ENCODE results near the gene MTMR6. TPM values are rescaled to one million over a fixed set of nuclear protein-coding genes. Genes with fewer than 3 reads are reported as not detected.

Gene MTMR6
- polyA plus RNA-seq, 1 donor (not counting 4 experiments of a cell fraction or from before 2014, with no cell fraction given) = 20.3 TPM

DNA sequence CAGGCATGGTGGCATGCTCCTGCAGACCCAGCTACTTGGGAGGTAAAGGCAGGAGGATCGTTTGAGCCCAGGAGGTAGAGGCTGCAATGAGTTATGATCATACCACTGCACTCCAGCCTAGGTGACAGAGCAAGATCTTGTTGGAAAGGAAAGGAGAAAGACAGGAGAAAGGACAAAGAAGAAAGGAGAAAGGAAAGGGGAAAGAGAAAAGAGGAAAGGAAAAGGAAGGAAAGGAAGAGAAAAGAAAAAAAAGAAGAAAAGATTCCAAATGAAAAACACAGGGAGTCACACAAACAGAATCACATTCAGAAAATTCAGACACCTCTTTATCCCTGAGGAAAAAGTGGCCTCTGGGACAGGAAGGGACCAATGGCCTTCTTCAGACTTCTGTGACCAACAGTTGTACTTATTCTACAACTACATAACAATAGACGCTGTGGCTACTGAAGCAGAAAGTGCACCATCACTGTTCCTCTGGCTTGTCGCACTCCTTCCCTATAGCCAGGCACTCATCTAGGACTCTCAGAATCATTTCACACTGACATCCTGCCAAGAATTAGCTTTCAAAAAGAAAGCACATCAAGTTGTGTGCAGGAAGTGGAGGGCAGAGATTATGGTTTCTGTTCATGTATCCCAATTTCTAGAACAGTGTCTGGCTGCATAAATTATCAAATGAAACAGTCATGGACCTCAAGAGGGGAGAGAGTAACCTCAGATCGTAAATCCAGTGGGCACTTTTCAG, 5.9 kb downstream of the MTMR6 start:
- Histone ChIP-seq H3K27me3 (ENCODE audit: control insufficient read depth, extremely low read depth, insufficient read depth, low read length) (no peaks in the 10 kb centered on the region), H3K4me2 (ENCODE audit: control insufficient read depth, extremely low read depth, insufficient read depth, low read depth, low read length) (no peak overlapping the region), H3K4me1 (ENCODE audit: control insufficient read depth, extremely low read depth, insufficient read depth, low read length) (peaks cover 16% of the 10 kb centered on the region), H3K79me2 (ENCODE audit: control insufficient read depth, insufficient read depth, low read length) (peaks cover 79% of the 10 kb centered on the region), H3K27ac (ENCODE audit: control insufficient read depth, insufficient read depth, low read length) (no peak overlapping the region), H3K9me3 (ENCODE audit: control insufficient read depth, low read depth, low read length) (no peaks in the 10 kb centered on the region), H3K36me3 (ENCODE audit: control insufficient read depth in 2 of 2, extremely low read depth in 1 of 2, insufficient read depth in 2 of 2, low read length in 2 of 2) (peaks cover 0 to 2% of the 10 kb centered on the region in 2 experiments), H3K9me1 (ENCODE audit: control insufficient read depth, extremely low read depth, insufficient read depth, low read length) (no peaks in the 10 kb centered on the region), H3K9ac (ENCODE audit: control insufficient read depth, extremely low read depth, insufficient read depth, low read length) (no peak overlapping the region), H2AFZ (ENCODE audit: control insufficient read depth, low read length) (no peak overlapping the region), H4K20me1 (ENCODE audit: control insufficient read depth, extremely low read depth, insufficient read depth, low read length) (no peaks in the 10 kb centered on the region), H3K4me3 (ENCODE audit: control insufficient read depth in 2 of 3, extremely low read depth in 1 of 3, insufficient read depth in 2 of 3, low read depth in 1 of 3, low read length in 3 of 3) (no peak overlapping the region)
- TF ChIP-seq, protein P1, sequence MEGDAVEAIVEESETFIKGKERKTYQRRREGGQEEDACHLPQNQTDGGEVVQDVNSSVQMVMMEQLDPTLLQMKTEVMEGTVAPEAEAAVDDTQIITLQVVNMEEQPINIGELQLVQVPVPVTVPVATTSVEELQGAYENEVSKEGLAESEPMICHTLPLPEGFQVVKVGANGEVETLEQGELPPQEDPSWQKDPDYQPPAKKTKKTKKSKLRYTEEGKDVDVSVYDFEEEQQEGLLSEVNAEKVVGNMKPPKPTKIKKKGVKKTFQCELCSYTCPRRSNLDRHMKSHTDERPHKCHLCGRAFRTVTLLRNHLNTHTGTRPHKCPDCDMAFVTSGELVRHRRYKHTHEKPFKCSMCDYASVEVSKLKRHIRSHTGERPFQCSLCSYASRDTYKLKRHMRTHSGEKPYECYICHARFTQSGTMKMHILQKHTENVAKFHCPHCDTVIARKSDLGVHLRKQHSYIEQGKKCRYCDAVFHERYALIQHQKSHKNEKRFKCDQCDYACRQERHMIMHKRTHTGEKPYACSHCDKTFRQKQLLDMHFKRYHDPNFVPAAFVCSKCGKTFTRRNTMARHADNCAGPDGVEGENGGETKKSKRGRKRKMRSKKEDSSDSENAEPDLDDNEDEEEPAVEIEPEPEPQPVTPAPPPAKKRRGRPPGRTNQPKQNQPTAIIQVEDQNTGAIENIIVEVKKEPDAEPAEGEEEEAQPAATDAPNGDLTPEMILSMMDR (optimal IDR thresholded peaks at IDR 0.05 in 1 of 3, IDR thresholded peaks at IDR 0.05 in 1 of 3, conservative IDR thresholded peaks at IDR 0.05 in 1 of 3; ENCODE audit: extremely low read depth in 1 of 3, insufficient read depth in 2 of 3, low read length in 3 of 3) = no peak
- dilution Hi-C loops (cut with MboI; ENCODE audit: extremely low pct_ligation_motif_present, low sequenced_read_pairs) = no loop called here
- DNase-seq (ENCODE audit: low read depth, low spot score) (no peak), FAIRE-seq (no peak)

DNA sequence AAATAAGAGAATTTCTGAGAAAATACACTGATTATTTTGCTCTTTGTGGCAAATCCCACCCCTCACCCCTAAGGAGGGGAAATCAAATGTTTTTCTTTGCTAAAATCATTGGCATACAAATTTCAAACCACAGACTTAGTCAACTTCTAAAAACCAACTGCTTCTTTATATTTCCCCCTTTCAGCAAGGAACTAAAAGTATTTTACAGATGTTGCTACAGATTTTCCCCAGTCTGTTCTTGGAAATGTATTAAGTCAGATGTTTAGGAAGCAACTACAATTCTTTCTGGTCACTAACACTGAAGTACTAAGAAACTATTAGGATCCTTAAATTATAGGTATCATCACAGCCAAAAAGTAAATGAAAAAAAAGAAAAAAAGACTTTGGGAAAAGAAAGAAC, 6.9 kb downstream of the MTMR6 start:
- dilution Hi-C loops (cut with MboI; ENCODE audit: extremely low pct_ligation_motif_present, low sequenced_read_pairs) = no loop called here
- no peak overlapping the region for H3K4me2 ChIP-seq (ENCODE audit: control insufficient read depth, extremely low read depth, insufficient read depth, low read depth, low read length)
- H3K27ac ChIP-seq (ENCODE audit: control insufficient read depth, insufficient read depth, low read length) = no peak overlapping the region
- H3K9ac ChIP-seq (ENCODE audit: control insufficient read depth, extremely low read depth, insufficient read depth, low read length) = no peak overlapping the region
- FAIRE-seq (no peak), DNase-seq (ENCODE audit: low read depth, low spot score) (no peak)
- H3K79me2 ChIP-seq (ENCODE audit: control insufficient read depth, insufficient read depth, low read length) = peaks cover 74% of the 10 kb centered on the region
- H3K9me1 ChIP-seq (ENCODE audit: control insufficient read depth, extremely low read depth, insufficient read depth, low read length) = no peaks in the 10 kb centered on the region
- peaks cover 0 to 2% of the 10 kb centered on the region in 2 experiments for H3K36me3 ChIP-seq (ENCODE audit: control insufficient read depth in 2 of 2, extremely low read depth in 1 of 2, insufficient read depth in 2 of 2, low read length in 2 of 2)
- no peaks in the 10 kb centered on the region for H3K9me3 ChIP-seq (ENCODE audit: control insufficient read depth, low read depth, low read length)
- no peak overlapping the region for H2AFZ ChIP-seq (ENCODE audit: control insufficient read depth, low read length)
- H3K27me3 ChIP-seq (ENCODE audit: control insufficient read depth, extremely low read depth, insufficient read depth, low read length) = no peaks in the 10 kb centered on the region
- no peak overlapping the region for H3K4me3 ChIP-seq (ENCODE audit: control insufficient read depth in 2 of 3, extremely low read depth in 1 of 3, insufficient read depth in 2 of 3, low read depth in 1 of 3, low read length in 3 of 3)
- H3K4me1 ChIP-seq (ENCODE audit: control insufficient read depth, extremely low read depth, insufficient read depth, low read length) = peaks cover 9% of the 10 kb centered on the region
- peaks cover 3% of the 10 kb centered on the region for H4K20me1 ChIP-seq (ENCODE audit: control insufficient read depth, extremely low read depth, insufficient read depth, low read length)
- TF ChIP-seq, protein P1 (optimal IDR thresholded peaks at IDR 0.05 in 1 of 3, IDR thresholded peaks at IDR 0.05 in 1 of 3, conservative IDR thresholded peaks at IDR 0.05 in 1 of 3; ENCODE audit: extremely low read depth in 1 of 3, insufficient read depth in 2 of 3, low read length in 3 of 3) = no peak
- no peak for TF ChIP-seq EZH2 (IDR thresholded peaks at IDR 0.05; ENCODE audit: low read length)
